ENCODE data around the gene CASP6. TPM values are rescaled to one million over a fixed set of nuclear protein-coding genes. Genes with fewer than 3 reads are reported as not detected.

Gene CASP6
- total RNA-seq, 4 donors from 2014 or later, result 34.4 to 87.7 (median 58.9) TPM

DNA sequence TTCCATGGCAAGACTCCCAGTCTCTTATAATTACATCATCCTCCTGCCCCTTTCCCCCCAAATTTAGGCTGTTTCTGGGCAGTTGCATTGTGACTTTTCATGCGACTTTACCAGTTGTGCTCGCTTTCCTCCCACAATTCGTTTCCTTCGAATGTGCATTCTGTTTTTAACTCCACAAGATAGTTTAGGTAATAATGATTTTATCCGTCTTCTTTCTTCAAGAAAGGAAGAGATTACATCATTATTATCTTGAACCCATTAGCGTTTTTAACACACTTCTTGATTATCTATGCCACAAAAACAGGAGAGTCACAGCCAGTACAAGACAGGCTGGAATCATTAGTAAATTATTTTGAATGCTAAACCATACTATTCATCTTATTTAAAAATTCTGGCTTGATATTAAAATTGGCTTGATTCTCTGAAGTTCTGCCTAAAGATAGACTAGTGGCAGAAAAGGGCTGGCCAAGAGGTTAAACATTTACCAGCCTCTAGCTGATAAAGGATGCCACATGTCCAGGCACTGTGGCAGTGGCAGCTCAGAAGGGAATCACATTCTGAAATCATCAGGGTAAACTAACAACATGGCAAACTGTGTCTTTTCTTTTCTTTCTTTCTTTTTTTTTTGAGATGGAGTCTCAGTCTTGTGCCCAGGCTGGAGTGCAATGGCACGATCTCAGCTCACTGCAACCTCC lies 46.3 kb upstream of the CASP6 start:
- no peaks in the 10 kb centered on the region for H3K9me3 ChIP-seq
- no peak for TF ChIP-seq CTCF (IDR thresholded peaks at IDR 0.05)
- no peak for TF ChIP-seq POLR2A (IDR thresholded peaks at IDR 0.05)
- TF ChIP-seq POLR2AphosphoS5 (IDR thresholded peaks at IDR 0.05), result no peak
- TF ChIP-seq EP300 (IDR thresholded peaks at IDR 0.05; ENCODE audit: low read depth), result no peak
- no peaks in the 10 kb centered on the region for H3K27me3 ChIP-seq
- in situ Hi-C loops (cut with MboI; ENCODE audit: low pct_ligation_motif_present in 1 of 4, low pct_unique_long_range_greater_than_20kb in 1 of 4, low sequenced_read_pairs in 3 of 4) (no loop called here), intact Hi-C loops (cut with DNase I; ENCODE audit: low total_unique reads) (no loop called here)
- 78 to 93% methylated on average over 6 to 7 of the region's 7 CpGs for WGBS, 2 donors (ENCODE audit: low coverage in 1 of 2)
- H3K27ac ChIP-seq, result no peak overlapping the region
- H3K36me3 ChIP-seq, result no peaks in the 10 kb centered on the region
- DNase-seq, result no peak
- H3K4me3 ChIP-seq, result no peak overlapping the region
- no peaks in the 10 kb centered on the region for H3K4me1 ChIP-seq

DNA sequence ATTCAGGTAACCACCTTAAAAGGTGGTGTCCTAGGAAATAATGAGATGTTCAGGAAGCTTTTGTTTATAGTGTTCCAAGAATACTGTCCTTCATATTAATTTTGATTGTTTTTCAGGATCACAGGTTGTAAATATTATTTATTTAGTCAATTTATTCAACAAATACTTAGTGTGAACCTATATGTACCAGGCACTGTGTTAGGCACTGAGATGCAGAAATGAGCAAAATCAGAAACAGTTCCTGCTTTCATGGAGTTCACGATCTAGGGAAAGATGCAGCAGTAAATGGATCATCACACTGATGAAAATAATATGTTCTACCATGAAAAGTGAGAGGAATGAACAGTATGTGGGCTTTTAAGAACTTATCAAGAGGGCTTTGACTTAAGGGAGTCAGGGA lies 44.9 kb upstream of the CASP6 start:
- no peak for TF ChIP-seq POLR2A (IDR thresholded peaks at IDR 0.05)
- TF ChIP-seq EP300 (IDR thresholded peaks at IDR 0.05; ENCODE audit: low read depth), result no peak
- no peak for TF ChIP-seq CTCF (IDR thresholded peaks at IDR 0.05)
- TF ChIP-seq POLR2AphosphoS5 (IDR thresholded peaks at IDR 0.05), result no peak
- no peaks in the 10 kb centered on the region for H3K27me3 ChIP-seq
- intact Hi-C loops (cut with DNase I; ENCODE audit: low total_unique reads), result no loop called here
- H3K4me3 ChIP-seq, result no peak overlapping the region
- no peaks in the 10 kb centered on the region for H3K36me3 ChIP-seq
- H3K9me3 ChIP-seq, result no peaks in the 10 kb centered on the region
- in situ Hi-C loops (cut with MboI; ENCODE audit: low pct_ligation_motif_present in 1 of 4, low pct_unique_long_range_greater_than_20kb in 1 of 4, low sequenced_read_pairs in 3 of 4), result no loop called here
- DNase-seq, result no peak
- no peak overlapping the region for H3K27ac ChIP-seq
- H3K4me1 ChIP-seq, result no peaks in the 10 kb centered on the region
- 81 to 86% methylated on average over 1 of the region's 1 CpG for WGBS, 2 donors (ENCODE audit: low coverage in 1 of 2)

DNA sequence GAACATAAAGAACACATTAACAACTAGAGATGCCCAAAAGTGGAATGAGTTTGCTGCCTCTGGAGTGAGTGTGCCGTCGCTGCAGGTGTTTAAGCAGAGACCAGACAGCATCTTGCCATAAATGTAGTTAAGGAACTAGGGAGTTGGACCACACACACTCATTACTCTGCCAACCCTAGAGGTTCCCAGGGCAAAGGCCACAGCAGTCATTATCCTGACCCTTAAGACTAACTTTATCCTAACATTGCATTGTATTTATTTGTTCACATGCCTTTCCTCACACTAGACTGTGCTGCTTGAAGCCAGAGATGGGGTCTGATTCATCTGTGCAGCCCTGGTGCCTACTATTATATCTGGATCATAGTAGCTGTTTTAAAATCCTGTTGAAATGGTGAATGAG lies 43.5 kb upstream of the CASP6 start:
- intact Hi-C loops (cut with DNase I; ENCODE audit: low total_unique reads) (no loop called here), in situ Hi-C loops (cut with MboI; ENCODE audit: low pct_ligation_motif_present in 1 of 4, low pct_unique_long_range_greater_than_20kb in 1 of 4, low sequenced_read_pairs in 3 of 4) (no loop called here)
- no peak for DNase-seq
- Histone ChIP-seq H3K27ac (no peak overlapping the region), H3K4me1 (no peaks in the 10 kb centered on the region), H3K27me3 (no peaks in the 10 kb centered on the region), H3K36me3 (no peaks in the 10 kb centered on the region), H3K4me3 (no peak overlapping the region), H3K9me3 (no peaks in the 10 kb centered on the region)
- WGBS, 2 donors (ENCODE audit: low coverage in 1 of 2), result 39 to 60% methylated on average over 2 of the region's 2 CpGs
- TF ChIP-seq EP300 (IDR thresholded peaks at IDR 0.05; ENCODE audit: low read depth) (no peak), POLR2A (IDR thresholded peaks at IDR 0.05) (no peak), CTCF (IDR thresholded peaks at IDR 0.05) (no peak), POLR2AphosphoS5 (IDR thresholded peaks at IDR 0.05) (no peak)

GRCh38 chr4:109745830-109746229 lies 42.6 kb upstream of the CASP6 start:
- TF ChIP-seq POLR2AphosphoS5 (IDR thresholded peaks at IDR 0.05) (no peak), POLR2A (IDR thresholded peaks at IDR 0.05) (no peak), EP300 (IDR thresholded peaks at IDR 0.05; ENCODE audit: low read depth) (no peak), CTCF (IDR thresholded peaks at IDR 0.05) (no peak)
- intact Hi-C loops (cut with DNase I; ENCODE audit: low total_unique reads), result no loop called here
- in situ Hi-C loops (cut with MboI; ENCODE audit: low pct_ligation_motif_present in 1 of 4, low pct_unique_long_range_greater_than_20kb in 1 of 4, low sequenced_read_pairs in 3 of 4), result no loop called here
- no peaks in the 10 kb centered on the region for H3K27me3 ChIP-seq
- H3K27ac ChIP-seq, result no peak overlapping the region
- H3K4me3 ChIP-seq, result no peak overlapping the region
- no peaks in the 10 kb centered on the region for H3K4me1 ChIP-seq
- no peaks in the 10 kb centered on the region for H3K36me3 ChIP-seq
- no peaks in the 10 kb centered on the region for H3K9me3 ChIP-seq
- no peak for DNase-seq

All from transverse colon (tissue), 4 donors.